NB4 (cell line): ENCODE data around the gene UGT1A3.

ENCODE experiments used
- DNase-seq: peaks from one replicate; pipeline ENCODE4 v3.0.0; 2010; ENCODE audit warnings: low read depth
- H3K4me3 ChIP-seq: one replicate; pipeline ENCODE4 v1.5.1; 2011; ENCODE audit warnings: mild to moderate bottlenecking, low read depth, low read length, moderate library complexity
- CTCF ChIP-seq: IDR thresholded peaks from one replicate; pipeline ENCODE4 v1.5.1; 2012; ENCODE audit warnings: low read depth, low read length
- MAX ChIP-seq: IDR thresholded peaks from 2 replicates; pipeline ENCODE4 v1.6.1; 2011; ENCODE audit warnings: low read depth, low read length
- MYC ChIP-seq: IDR thresholded peaks from 2 replicates; pipeline ENCODE4 v1.6.1; 2011; ENCODE audit warnings: low read depth, low read length
- POLR2A ChIP-seq: IDR thresholded peaks from 2 replicates; pipeline ENCODE4 v1.6.1; 2011; ENCODE audit warnings: mild to moderate bottlenecking; ENCODE audit not compliant: insufficient read length; ENCODE audit errors: extremely low read depth

Gene UGT1A3

GRCh38 chr2:233803292-233803911 lies 74.6 kb downstream of the UGT1A3 start:
- no peak for TF ChIP-seq POLR2A
- TF ChIP-seq MYC, result no peak
- H3K4me3 ChIP-seq, result no peak overlapping the region
- no peak for DNase-seq

- no peak for DNase-seq
- TF ChIP-seq MAX, result no peak
- TF ChIP-seq POLR2A, result no peak
- no peak for TF ChIP-seq MYC
- no peak for TF ChIP-seq CTCF
- no peak overlapping the region for H3K4me3 ChIP-seq
Measured at GRCh38 chr2:233803994-233804393, 75.2 kb downstream of the UGT1A3 start.

- no peak overlapping the region for H3K4me3 ChIP-seq
- TF ChIP-seq MYC (no peak), CTCF (no peak), MAX (no peak), POLR2A (no peak)
- no peak for DNase-seq
Measured at GRCh38 chr2:233807215-233807865, 78.5 kb downstream of the UGT1A3 start.

- no peak for DNase-seq
- H3K4me3 ChIP-seq, result no peak overlapping the region
- TF ChIP-seq MYC (no peak), POLR2A (no peak), MAX (no peak), CTCF (no peak)
Measured at GRCh38 chr2:233807966-233808935, 79.4 kb downstream of the UGT1A3 start.

GRCh38 chr2:233810385-233810784 lies 81.5 kb downstream of the UGT1A3 start:
- DNase-seq, result no peak
- no peak overlapping the region for H3K4me3 ChIP-seq
- TF ChIP-seq MAX (no peak), POLR2A (no peak), MYC (no peak), CTCF (no peak)

GRCh38 chr2:233811087-233811486 lies 82.2 kb downstream of the UGT1A3 start:
- no peak for DNase-seq
- TF ChIP-seq MYC (no peak), MAX (no peak), POLR2A (no peak), CTCF (no peak)

More at GRCh38 chr2:233811087-233811486, 82.2 kb downstream of the UGT1A3 start:
- no peak overlapping the region for H3K4me3 ChIP-seq
